HG02970 (cell line): Measurements from ENCODE around the gene SLX1A.
"Not testable (repeated sequence)": the region's sequence is repeated elsewhere in the genome, so short reads cannot be mapped to it uniquely, and the experiment has no call there.

Source experiments
- ATAC-seq: cut with Tn5 transposase; IDR thresholded peaks from one replicate; pipeline ENCODE4 v1.9.1; 2021; ENCODE audit warnings: mild to moderate bottlenecking, moderate library complexity, moderate number of reproducible peaks; ENCODE audit not compliant: unreplicated experiment, low FRiP score

The SLX1A gene

GRCh38 chr16:30183233-30184095, 10.2 kb upstream of the SLX1A start, which contains the start of gene CORO1A:
TSS of gene CORO1A (plus strand) at chr16:30183602. CDS start at chr16:30185210, 1,608 bp downstream.
- peak; percentile 47 for ATAC-seq

GRCh38 chr16:30184096-30184890, 9.4 kb upstream of the SLX1A start:
- peak; percentile 36 for ATAC-seq

- ATAC-seq: no peak
Observed at GRCh38 chr16:30184891-30185682, 8.6 kb upstream of the SLX1A start.

GRCh38 chr16:30185683-30186421, 7.8 kb upstream of the SLX1A start:
- no peak for ATAC-seq

- ATAC-seq: no peak
Observed at GRCh38 chr16:30186444-30186781, 7.3 kb upstream of the SLX1A start.

GRCh38 chr16:30186782-30187555, 6.7 kb upstream of the SLX1A start:
- ATAC-seq: no peak

- no peak for ATAC-seq
Observed at GRCh38 chr16:30187556-30187865, 6.2 kb upstream of the SLX1A start.

- ATAC-seq: no peak
Observed at GRCh38 chr16:30187971-30188561, 5.6 kb upstream of the SLX1A start.

- ATAC-seq: not testable (repeated sequence)
Observed at GRCh38 chr16:30191158-30191557, 2.5 kb upstream of the SLX1A start.

GRCh38 chr16:30193098-30193497, 577 bp upstream of the SLX1A start:
- ATAC-seq: peak; percentile 17

GRCh38 chr16:30194172-30194925, 674 bp downstream of the SLX1A start:
- ATAC-seq: peak; percentile 45

GRCh38 chr16:30197001-30197400, 3.3 kb downstream of the SLX1A start:
- not testable (repeated sequence) for ATAC-seq

GRCh38 chr16:30199049-30199448, 5.4 kb downstream of the SLX1A start, which contains the start of gene SULT1A3:
TSS of gene SULT1A3 (plus strand) at chr16:30199255. CDS start at chr16:30200729, 1,474 bp downstream.
- not testable (repeated sequence) for ATAC-seq

- ATAC-seq: not testable (repeated sequence)
Observed at GRCh38 chr16:30199608-30200343, 6.1 kb downstream of the SLX1A start.

- not testable (repeated sequence) for ATAC-seq
Observed at GRCh38 chr16:30205541-30206236, 12.0 kb downstream of the SLX1A start.

- ATAC-seq: not testable (repeated sequence)
Observed at GRCh38 chr16:30206252-30206651, 12.6 kb downstream of the SLX1A start.
